Esophagus squamous epithelium (tissue), 5 donors: ENCODE data around the gene ATRNL1. TPM values are rescaled to one million over a fixed set of nuclear protein-coding genes. Genes with fewer than 3 reads are reported as not detected.

Source experiments
- DNase-seq: peaks from one replicate; lab custom pipeline; 2025; lab: John Stamatoyannopoulos, UW
- H3K27ac ChIP-seq, 4 donors: fragments of 200-600 bp; sonication (generic); one replicate each; pipeline ENCODE4 v1.5.1; 2016 to 2019; ENCODE audit warnings: mild to moderate bottlenecking in 1 of 4
- H3K27me3 ChIP-seq, 4 donors: fragments of 200-600 bp; sonication (generic); 1 replicate in 3 of 4; 2 replicates in 1 of 4; pipeline versions ENCODE4 v1.5.1 to v1.6.0; 2017 to 2021; ENCODE audit warnings: antibody characterized with exemption in 1 of 4
- H3K36me3 ChIP-seq, 3 donors: fragments of 200-600 bp; sonication (generic); one replicate each; pipeline ENCODE4 v1.5.1; 2016 to 2019
- H3K4me1 ChIP-seq, 3 donors: fragments of 200-600 bp; sonication (generic); one replicate each; pipeline ENCODE4 v1.5.1; 2017 to 2019
- H3K4me3 ChIP-seq, 4 donors: fragments of 200-600 bp; sonication (generic); 1 replicate in 3 of 4; 2 replicates in 1 of 4; pipeline ENCODE4 v1.5.1; 2016 to 2019; ENCODE audit warnings: mild to moderate bottlenecking in 2 of 4, moderate library complexity in 1 of 4
- H3K9me3 ChIP-seq, 3 donors: fragments of 200-600 bp; sonication (generic); one replicate each; pipeline ENCODE4 v1.5.1; 2016 to 2019
- POLR2A ChIP-seq, 4 donors: fragments of 450-650 bp; IDR thresholded peaks; one replicate each; pipeline ENCODE4 v1.6.1; 2017; ENCODE audit warnings: antibody characterized with exemption in 4 of 4, mild to moderate bottlenecking in 4 of 4, moderate library complexity in 3 of 4
- WGBS, 2 donors: methylation state at CpG; one replicate each; pipeline ENCODE4 v1.1.5; 2018; 5-methylcytosine and 5-hydroxymethylcytosine counted together
- intact Hi-C: fragments of 100-400 bp; cut with DNase I; formaldehyde crosslinking; loops from one replicate; pipeline ENCODE4 v1.15.0; 2022
- total RNA-seq, 4 donors: library from RNA; depleted of rRNA; stranded (reverse); fragments of >200 nt; gene quantifications; one replicate each; pipeline ENCODE4 v1.1.0, GENCODE V29; 2016
- TF ChIP-seq, protein P1 (sequence below), 6 experiments: fragments of 450-650 bp in 4 of 6; fragments of 200-600 bp in 2 of 6; sonication (generic) in 2 of 6; IDR thresholded peaks; one replicate each; pipeline ENCODE4 v1.5.1; 2016 to 2019; ENCODE audit warnings: antibody characterized with exemption in 6 of 6, mild to moderate bottlenecking in 4 of 6, moderate library complexity in 4 of 6
- donor health status: DM: yes; HTN: yes; CAD: no.

ATRNL1 gene
- total RNA-seq, 4 donors from 2014 or later, result 0.64 to 15.1 (median 2.6) TPM

DNA sequence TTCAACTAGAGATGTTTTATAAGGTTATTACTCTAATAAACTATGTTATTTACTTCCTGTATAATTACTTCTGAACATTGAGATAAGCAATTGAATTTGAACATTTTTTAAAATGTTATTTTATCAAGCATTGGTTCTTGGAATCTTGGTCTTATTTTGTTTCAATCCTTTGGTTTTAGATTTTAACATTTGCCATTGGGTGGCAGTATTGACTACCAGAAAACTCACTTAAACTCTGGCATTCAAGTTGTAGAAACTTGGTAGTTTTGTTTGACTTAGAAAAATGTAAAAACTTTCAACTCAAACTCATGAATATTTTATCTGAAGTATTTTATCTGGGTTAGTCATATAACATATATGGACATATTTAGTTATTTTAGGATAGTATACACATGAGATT lies 48.1 kb downstream of the ATRNL1 start:
- Histone ChIP-seq H3K36me3 (no peaks in the 10 kb centered on the region), H3K9me3 (no peaks in the 10 kb centered on the region), H3K27me3 (no peaks in the 10 kb centered on the region), H3K27ac (no peak overlapping the region), H3K4me1 (no peaks in the 10 kb centered on the region), H3K4me3 (no peak overlapping the region)
- TF ChIP-seq, protein P1, sequence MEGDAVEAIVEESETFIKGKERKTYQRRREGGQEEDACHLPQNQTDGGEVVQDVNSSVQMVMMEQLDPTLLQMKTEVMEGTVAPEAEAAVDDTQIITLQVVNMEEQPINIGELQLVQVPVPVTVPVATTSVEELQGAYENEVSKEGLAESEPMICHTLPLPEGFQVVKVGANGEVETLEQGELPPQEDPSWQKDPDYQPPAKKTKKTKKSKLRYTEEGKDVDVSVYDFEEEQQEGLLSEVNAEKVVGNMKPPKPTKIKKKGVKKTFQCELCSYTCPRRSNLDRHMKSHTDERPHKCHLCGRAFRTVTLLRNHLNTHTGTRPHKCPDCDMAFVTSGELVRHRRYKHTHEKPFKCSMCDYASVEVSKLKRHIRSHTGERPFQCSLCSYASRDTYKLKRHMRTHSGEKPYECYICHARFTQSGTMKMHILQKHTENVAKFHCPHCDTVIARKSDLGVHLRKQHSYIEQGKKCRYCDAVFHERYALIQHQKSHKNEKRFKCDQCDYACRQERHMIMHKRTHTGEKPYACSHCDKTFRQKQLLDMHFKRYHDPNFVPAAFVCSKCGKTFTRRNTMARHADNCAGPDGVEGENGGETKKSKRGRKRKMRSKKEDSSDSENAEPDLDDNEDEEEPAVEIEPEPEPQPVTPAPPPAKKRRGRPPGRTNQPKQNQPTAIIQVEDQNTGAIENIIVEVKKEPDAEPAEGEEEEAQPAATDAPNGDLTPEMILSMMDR (IDR thresholded peaks at IDR 0.05), result peak in 2 of 6 experiments; percentile 11 to 38
- TF ChIP-seq POLR2A (IDR thresholded peaks at IDR 0.05), result no peak
- intact Hi-C loops, result no loop called here
- DNase-seq, result no peak

- WGBS, 2 donors, result 73 to 83% methylated on average over 2 of the region's 2 CpGs
- TF ChIP-seq, protein P1 (IDR thresholded peaks at IDR 0.05), result no peak
- no peak for TF ChIP-seq POLR2A (IDR thresholded peaks at IDR 0.05)
- Histone ChIP-seq H3K4me1 (no peaks in the 10 kb centered on the region), H3K27ac (no peak overlapping the region), H3K9me3 (no peaks in the 10 kb centered on the region), H3K4me3 (no peak overlapping the region), H3K27me3 (no peaks in the 10 kb centered on the region), H3K36me3 (no peaks in the 10 kb centered on the region)
- intact Hi-C loops, result no loop called here
- DNase-seq, result no peak
Measured at GRCh38 chr10:115157357-115157756, 64.2 kb downstream of the ATRNL1 start.

DNA sequence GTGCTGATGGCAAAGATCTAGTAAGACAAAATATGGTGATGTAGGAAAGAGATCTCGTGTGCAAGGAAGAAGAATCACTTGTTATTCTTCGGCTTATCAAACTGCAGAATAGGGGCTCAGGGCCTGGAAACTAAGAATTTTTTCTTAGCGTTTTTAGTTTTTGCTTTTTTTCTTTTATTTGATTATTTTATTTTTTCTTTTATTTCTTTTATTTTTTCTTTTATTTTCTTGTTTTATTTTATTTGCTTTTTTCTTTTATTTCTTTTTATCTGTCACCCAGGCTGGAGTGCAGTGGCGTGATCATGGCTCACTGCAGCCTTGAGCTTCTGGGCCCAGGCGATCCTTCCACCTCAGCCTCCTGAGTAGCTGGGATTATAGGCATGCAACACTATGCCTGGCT lies 70.0 kb downstream of the ATRNL1 start:
- no peak for DNase-seq
- Histone ChIP-seq H3K27ac (no peak overlapping the region), H3K9me3 (no peaks in the 10 kb centered on the region), H3K4me1 (no peaks in the 10 kb centered on the region), H3K36me3 (no peaks in the 10 kb centered on the region), H3K27me3 (no peaks in the 10 kb centered on the region), H3K4me3 (no peak overlapping the region)
- WGBS, 2 donors, result 90 to 92% methylated on average over 5 of the region's 5 CpGs
- TF ChIP-seq POLR2A (IDR thresholded peaks at IDR 0.05), result no peak
- TF ChIP-seq, protein P1 (IDR thresholded peaks at IDR 0.05), result no peak
- intact Hi-C loops, result no loop called here

DNA sequence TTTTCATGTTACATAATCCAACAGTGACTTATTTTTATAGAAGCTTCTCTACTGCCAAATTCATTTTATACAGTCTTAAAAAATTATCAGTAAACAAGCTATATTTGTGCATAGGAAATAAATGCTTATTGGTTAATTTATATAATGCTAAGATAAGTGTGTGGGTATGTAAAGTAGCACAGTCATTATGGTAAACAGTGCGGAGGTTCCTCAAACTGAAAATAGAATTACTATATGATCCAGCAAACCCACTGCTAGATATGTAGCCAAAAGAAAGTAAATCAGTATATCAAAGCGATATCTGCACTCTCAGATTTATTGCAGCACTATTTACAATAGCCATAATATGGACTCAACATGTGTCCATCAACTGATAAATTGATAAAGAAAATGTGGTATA lies 71.1 kb downstream of the ATRNL1 start:
- no peaks in the 10 kb centered on the region for H3K36me3 ChIP-seq
- H3K27me3 ChIP-seq, result no peaks in the 10 kb centered on the region
- intact Hi-C loops, result no loop called here
- no peak overlapping the region for H3K4me3 ChIP-seq
- TF ChIP-seq, protein P1 (IDR thresholded peaks at IDR 0.05), result no peak
- TF ChIP-seq POLR2A (IDR thresholded peaks at IDR 0.05), result no peak
- no peak for DNase-seq
- WGBS, 2 donors, result 69 to 87% methylated on average over 2 of the region's 2 CpGs
- no peaks in the 10 kb centered on the region for H3K4me1 ChIP-seq
- H3K27ac ChIP-seq, result no peak overlapping the region
- H3K9me3 ChIP-seq, result no peaks in the 10 kb centered on the region

GRCh38 chr10:115167751-115168150 lies 74.6 kb downstream of the ATRNL1 start:
- intact Hi-C loops, result no loop called here
- Histone ChIP-seq H3K4me3 (no peak overlapping the region), H3K27me3 (no peaks in the 10 kb centered on the region), H3K36me3 (no peaks in the 10 kb centered on the region), H3K27ac (no peak overlapping the region), H3K4me1 (no peaks in the 10 kb centered on the region), H3K9me3 (no peaks in the 10 kb centered on the region)
- no peak for DNase-seq
- no peak for TF ChIP-seq POLR2A (IDR thresholded peaks at IDR 0.05)
- TF ChIP-seq, protein P1 (IDR thresholded peaks at IDR 0.05), result no peak
- WGBS, 2 donors, result 31 to 56% methylated on average over 2 of the region's 2 CpGs
